HG03095 (cell line): ENCODE results near the gene METAP1.
"Not testable (repeated sequence)": the region's sequence is repeated elsewhere in the genome, so short reads cannot be mapped to it uniquely, and the experiment has no call there.

Experiments used
- ATAC-seq: cut with Tn5 transposase; IDR thresholded peaks from one replicate; pipeline ENCODE4 v1.9.1; 2021; ENCODE audit warnings: moderate library complexity; ENCODE audit not compliant: unreplicated experiment

The METAP1 gene

GRCh38 chr4:99090481-99091215, 95.1 kb downstream of the METAP1 start:
- ATAC-seq = no peak

- no peak for ATAC-seq
Observed at GRCh38 chr4:99091216-99091575, 95.7 kb downstream of the METAP1 start.

- ATAC-seq = not testable (repeated sequence)
Observed at GRCh38 chr4:99091841-99092240, 96.3 kb downstream of the METAP1 start.

GRCh38 chr4:99099311-99099710, 103.8 kb downstream of the METAP1 start:
- no peak for ATAC-seq

- not testable (repeated sequence) for ATAC-seq
Observed at GRCh38 chr4:99099814-99100213, 104.3 kb downstream of the METAP1 start.

GRCh38 chr4:99100876-99101275, 105.4 kb downstream of the METAP1 start:
- ATAC-seq = no peak

- no peak for ATAC-seq
Observed at GRCh38 chr4:99102634-99103033, 107.1 kb downstream of the METAP1 start.

GRCh38 chr4:99103166-99103565, 107.6 kb downstream of the METAP1 start:
- ATAC-seq = no peak

- no peak for ATAC-seq
Observed at GRCh38 chr4:99104153-99104552, 108.6 kb downstream of the METAP1 start.

GRCh38 chr4:99109286-99109685, 113.8 kb downstream of the METAP1 start:
- ATAC-seq = not testable (repeated sequence)
